ENCODE data around the gene ZNF554.

DNA sequence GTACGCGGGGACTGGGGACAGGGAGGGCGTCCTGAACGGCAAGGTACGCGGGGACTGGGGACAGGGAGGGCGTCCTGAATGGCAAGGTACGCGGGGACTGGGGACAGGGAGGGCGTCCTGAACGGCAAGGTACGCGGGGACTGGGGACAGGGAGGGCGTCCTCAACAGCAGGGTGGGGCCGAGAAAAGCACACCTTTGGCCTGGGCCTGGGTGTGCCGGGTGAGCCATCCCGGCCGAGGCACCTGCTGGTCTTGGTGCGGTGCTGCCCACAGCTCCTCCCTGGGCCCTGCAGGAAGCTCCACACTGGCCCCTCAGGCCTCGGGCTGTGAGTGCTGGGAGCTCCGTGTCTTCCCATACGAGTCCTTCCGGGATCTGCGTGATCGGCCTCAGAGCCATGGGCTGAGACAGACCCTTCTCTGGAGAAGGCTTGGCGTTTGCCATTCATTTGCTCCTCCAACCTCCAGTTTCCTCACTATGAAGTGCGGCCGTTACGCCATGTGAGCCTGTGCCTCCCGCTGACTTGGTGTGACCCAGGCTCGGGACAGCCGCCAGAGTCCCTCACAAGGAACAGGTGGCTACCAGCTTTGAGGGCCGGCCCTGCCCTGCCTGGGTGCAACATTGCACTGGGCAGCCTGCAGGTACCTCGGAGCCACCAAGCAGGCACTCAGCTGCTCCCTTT lies 7.8 kb upstream of the ZNF554 start:
- TF ChIP-seq, protein P1, sequence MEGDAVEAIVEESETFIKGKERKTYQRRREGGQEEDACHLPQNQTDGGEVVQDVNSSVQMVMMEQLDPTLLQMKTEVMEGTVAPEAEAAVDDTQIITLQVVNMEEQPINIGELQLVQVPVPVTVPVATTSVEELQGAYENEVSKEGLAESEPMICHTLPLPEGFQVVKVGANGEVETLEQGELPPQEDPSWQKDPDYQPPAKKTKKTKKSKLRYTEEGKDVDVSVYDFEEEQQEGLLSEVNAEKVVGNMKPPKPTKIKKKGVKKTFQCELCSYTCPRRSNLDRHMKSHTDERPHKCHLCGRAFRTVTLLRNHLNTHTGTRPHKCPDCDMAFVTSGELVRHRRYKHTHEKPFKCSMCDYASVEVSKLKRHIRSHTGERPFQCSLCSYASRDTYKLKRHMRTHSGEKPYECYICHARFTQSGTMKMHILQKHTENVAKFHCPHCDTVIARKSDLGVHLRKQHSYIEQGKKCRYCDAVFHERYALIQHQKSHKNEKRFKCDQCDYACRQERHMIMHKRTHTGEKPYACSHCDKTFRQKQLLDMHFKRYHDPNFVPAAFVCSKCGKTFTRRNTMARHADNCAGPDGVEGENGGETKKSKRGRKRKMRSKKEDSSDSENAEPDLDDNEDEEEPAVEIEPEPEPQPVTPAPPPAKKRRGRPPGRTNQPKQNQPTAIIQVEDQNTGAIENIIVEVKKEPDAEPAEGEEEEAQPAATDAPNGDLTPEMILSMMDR (IDR thresholded peaks at IDR 0.05) = no peak
- TF ChIP-seq POLR2A (IDR thresholded peaks at IDR 0.05) = no peak
